Left lobe of liver (tissue), 2 donors: ENCODE data around the gene PRDM16. TPM values are rescaled to one million over a fixed set of nuclear protein-coding genes. Genes with fewer than 3 reads are reported as not detected.

ENCODE experiments used
- ATAC-seq: fragments of 200-7000 bp; cut with Tn5 transposase; one replicate; pipeline ENCODE4 v1.9.1; 2020; ENCODE audit warnings: mild to moderate bottlenecking, moderate library complexity
- DNase-seq: peaks from one replicate; pipeline ENCODE4 v3.0.0-alpha.2; 2020; ENCODE audit warnings: low spot score
- total RNA-seq: library from RNA; stranded (reverse); gene quantifications from one replicate; pipeline ENCODE4 v1.2.1, GENCODE V29; 2021
- donor health status: DM: no; HTN: no; CAD: no; lungs with moderate emphysema.
- donor health status: DM: no; HTN: yes; CAD: no.

Gene PRDM16
- total RNA-seq, 1 donor from 2014 or later, result 0.43 TPM

DNA sequence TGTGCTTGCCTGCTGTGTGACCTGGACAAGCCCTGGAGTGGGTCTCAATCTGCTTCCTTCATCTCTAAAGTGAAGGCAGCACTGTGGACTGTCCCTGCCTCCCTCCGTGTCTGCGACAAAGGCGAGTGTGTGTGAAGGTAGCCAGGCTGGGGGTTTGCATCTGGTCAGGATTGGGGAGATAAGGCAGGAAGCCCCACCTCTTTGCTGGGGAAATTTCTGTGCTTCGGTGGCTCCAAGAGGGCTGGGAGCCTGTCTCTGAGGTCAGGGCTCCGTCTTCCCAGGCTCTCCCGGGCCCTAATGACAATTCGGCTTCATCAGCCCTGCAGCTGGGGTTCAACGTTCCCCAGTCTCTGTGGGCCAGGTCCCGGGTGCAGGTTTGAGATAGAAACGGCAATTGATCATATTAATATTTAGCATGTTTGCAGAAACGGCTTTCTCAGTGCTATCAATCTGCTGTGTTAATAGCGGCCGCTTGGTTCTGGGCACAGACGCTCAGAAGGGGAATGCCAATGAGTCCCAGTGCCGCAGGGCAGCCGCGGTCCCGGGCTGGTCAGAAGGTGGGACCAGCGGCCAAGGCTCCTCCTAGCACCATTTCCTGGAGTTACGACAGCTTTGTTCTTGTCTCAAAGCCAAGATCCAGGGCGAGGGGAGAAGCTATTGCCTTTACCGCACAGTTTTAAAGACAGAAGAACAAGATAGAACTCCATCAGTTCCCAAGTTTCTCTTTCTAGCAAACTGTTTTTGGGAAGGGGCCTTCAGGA, 105.7 kb downstream of the PRDM16 start:
- ATAC-seq, result no peak
- DNase-seq, result no peak

DNA sequence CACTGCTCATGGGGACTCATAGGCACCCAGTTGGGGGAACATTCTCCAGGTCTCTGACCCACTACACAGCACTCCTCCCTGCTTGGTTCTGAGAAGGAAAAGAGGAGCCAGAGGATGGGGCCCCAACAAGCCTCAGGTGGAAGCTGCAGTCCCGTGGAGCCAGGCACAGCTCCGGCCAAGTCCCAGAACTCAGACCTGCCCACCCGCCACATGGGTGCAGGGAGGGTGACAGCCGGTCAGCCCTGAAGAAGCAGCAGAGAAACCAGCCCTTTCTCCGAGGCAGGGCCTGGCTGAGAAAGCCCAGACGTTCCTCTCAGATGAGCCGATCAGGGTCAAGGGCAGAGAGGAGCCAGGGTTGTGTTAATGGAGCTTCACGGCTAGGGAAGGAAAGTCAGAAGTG, 106.5 kb downstream of the PRDM16 start:
- ATAC-seq (no peak), DNase-seq (no peak)

DNA sequence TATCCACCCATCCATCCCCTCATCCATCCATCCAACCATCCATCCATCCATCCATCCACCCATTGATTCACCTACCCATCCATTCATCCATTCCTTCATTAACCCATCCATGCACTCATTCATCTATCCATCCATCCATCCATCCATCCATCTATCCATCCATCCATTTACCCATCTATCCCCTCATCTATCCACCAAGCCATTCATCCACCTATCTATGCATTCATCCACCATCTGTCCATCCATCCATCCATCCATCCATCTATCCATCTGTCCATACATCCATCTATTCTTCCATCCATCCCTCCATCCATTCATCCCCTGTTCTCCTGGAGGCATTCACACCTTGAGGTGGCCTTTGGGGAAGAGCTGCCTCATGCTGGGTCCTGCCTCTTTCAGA, 107.0 kb downstream of the PRDM16 start:
- no peak for DNase-seq
- no peak for ATAC-seq

DNA sequence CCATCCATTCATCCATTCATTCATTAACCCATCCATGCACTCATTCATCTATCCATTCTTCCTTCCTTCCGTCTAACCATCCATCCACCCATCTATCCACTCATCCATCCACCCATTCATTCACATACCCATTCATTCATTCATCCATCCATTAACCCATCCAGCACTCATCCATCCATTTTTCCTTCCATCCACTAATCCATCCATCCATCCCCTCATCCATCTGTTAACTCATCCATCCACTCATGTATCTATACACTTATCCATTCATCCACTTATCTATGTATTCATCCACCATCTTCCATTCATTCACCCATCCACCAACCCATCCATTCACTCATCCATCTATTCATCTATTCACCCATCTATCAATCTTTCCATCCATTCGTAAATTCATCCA, 107.8 kb downstream of the PRDM16 start:
- ATAC-seq (no peak), DNase-seq (no peak)

DNA sequence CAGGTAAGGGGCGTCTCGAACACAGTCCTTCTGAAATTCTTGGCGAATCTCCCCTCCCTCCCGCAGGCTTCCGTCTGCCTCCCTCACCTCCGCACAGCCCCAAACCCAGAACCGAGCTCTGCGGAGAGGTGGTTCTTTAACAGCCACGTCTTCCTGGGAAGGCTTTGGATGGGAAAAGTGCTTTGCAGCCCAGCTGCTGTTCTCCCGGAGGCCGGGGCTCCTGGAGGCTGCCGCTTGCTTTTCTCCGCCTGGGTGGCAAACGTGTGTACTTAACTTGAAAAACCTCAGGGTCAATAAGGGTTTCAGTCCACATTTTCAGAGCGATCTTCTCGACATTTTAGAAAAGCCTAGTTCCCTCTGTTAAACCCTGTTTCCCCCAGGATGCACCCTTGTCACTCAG, 109.3 kb downstream of the PRDM16 start:
- ATAC-seq, result no peak
- no peak for DNase-seq

DNA sequence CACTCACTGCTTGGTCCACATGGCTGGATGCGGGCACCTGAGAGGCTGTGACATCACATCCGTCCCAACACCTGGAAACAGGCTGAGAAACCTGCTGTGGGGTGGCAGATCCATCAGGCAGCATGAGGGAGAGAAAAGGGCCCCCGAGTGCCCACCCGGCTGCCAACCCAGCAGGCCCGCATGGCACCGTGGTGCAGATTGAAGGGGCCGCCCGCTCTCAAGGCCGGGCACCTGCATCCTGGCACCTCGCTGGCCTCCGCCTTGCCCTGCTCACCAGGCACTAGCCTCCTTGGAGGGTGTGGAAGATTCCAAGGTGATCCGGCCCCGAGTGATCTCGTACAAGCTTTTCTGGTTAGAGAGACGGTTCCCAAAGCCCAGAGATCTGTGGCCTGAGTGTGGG, 110.5 kb downstream of the PRDM16 start:
- ATAC-seq (no peak), DNase-seq (no peak)

DNA sequence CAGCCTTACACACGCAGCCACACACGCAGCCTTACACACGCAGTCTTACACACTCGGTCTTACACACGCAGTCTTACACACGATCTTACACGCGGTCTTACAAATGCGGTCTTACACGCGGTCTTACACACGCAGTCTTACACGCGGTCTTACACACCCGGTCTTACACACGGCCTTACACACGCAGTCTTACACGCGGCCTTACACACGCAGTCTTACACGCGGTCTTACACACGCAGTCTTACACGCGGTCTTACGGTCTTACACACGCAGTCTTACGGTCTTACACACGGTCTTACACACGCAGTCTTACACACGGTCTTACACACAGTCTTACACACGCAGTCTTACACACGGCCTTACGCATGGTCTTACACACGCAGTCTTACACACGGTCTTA, 111.9 kb downstream of the PRDM16 start:
- no peak for ATAC-seq
- no peak for DNase-seq

DNA sequence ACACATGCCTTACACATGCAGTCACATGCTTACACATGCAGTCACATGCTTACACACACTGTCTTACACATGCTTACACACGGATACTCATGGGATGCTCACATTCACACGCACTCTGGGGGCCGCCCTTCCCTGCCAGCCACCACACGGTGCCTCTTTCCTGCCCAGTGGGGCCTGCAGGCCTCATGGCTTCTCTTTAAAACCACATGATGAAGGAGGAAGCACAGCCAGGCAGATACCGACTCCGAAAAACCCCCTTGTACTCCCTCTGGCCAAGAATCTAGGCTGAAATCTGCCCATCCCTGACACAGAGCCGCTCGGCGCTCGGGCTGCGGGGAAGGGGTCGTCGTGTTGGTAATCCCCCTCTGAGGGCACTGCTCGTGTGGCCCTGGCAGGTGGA, 113.0 kb downstream of the PRDM16 start:
- no peak for DNase-seq
- no peak for ATAC-seq

DNA sequence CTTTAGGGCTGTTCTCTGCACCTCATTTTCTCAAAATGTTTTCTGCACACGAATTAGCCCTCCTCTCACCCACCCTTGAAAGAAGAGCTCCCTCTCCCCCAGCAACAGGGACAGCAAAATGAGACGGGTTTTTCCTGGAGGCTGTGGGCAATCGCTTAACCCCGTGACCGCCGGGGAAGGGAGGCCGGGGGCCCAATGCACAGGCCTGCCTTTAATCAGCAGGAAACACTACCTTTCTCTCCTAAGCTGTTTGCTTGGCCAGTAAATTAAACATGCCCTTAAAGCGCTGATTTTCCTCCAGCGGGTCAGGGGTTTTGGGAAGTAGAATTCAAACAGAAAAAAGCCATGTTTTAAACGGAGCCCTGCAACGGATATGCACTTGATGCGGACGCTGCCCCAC, 114.4 kb downstream of the PRDM16 start:
- DNase-seq (no peak), ATAC-seq (no peak)

DNA sequence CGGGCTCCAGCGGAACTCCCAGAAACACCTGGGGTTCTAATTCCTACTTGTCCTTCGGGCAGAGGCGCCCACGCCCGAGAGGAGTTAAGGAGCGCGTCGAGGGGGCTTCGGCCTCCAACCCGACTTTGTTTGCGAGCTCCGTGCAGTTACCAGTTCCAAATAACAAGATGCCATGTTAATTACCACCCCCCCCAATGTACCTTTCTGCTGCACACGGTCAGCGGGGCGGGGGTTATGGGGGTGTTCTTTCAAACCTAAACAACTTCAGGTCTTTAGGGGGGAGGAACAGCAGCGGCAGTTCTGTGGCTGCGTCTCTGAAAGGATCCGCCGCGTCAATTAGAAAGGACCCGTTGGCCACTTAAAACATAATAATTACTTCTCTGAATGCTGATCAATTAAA, 114.8 kb downstream of the PRDM16 start:
- DNase-seq (no peak), ATAC-seq (no peak)

DNA sequence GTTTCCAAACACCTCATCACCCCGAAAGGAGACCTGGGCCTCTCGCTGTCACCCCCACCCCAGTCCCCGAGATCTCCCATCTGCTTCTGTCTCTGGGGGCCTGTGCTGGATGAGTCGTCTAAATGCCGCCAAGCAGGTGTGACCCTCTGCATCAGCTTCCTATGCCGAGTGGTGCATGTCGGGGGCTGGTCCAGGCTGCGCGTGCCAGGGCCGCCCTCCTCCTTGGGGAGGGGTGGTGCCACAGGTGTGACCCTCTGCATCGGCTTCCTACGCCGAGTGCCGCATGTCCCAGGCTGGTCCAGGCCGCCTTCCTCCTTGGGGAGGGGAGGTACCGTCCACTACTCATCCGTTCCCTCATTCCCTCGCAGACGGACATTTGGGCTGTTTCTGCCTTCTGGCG, 115.7 kb downstream of the PRDM16 start:
- ATAC-seq, result no peak
- no peak for DNase-seq

DNA sequence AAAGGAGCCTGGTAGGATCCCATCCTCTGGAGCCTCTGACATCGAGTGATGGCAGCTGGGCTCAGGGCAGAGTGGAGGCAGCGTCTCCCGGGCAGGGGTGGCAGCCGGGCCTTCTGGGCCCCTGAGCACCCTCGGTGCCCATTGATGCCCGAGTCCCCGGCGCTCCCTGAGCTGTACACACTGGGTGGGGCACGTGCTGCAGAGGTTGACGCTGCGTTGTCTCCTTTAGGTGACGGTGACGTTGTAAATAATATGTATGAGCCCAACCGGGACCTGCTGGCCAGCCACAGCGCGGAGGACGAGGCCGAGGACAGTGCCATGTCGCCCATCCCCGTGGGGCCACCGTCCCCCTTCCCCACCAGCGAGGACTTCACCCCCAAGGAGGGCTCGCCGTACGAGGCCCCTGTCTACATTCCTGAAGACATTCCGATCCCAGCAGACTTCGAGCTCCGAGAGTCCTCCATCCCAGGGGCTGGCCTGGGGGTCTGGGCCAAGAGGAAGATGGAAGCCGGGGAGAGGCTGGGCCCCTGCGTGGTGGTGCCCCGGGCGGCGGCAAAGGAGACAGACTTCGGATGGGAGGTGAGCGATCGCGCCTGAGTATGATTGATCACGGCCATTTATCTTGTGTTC, 117.0 kb downstream of the PRDM16 start:
- ATAC-seq, result no peak
- DNase-seq, result no peak

DNA sequence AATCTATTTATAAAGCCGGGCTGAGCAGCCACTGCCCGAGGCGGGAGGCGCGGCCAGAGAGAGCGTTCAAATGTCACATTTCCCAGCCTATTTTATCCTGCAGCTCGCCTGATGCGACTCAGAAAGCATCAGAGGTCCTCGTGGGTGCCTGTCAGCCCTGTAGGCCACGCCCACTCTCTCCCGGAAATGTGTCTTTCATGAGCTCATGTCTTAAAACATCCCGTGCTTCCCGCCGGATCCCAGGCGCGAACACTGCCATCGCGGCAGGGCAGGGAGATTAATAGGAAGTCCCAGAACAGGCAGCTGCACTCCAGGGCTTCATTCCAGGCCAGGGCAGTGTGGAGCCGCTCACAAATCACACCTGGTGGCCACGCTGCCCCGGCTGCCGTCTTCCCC, 117.5 kb downstream of the PRDM16 start:
- DNase-seq (no peak), ATAC-seq (no peak)

DNA sequence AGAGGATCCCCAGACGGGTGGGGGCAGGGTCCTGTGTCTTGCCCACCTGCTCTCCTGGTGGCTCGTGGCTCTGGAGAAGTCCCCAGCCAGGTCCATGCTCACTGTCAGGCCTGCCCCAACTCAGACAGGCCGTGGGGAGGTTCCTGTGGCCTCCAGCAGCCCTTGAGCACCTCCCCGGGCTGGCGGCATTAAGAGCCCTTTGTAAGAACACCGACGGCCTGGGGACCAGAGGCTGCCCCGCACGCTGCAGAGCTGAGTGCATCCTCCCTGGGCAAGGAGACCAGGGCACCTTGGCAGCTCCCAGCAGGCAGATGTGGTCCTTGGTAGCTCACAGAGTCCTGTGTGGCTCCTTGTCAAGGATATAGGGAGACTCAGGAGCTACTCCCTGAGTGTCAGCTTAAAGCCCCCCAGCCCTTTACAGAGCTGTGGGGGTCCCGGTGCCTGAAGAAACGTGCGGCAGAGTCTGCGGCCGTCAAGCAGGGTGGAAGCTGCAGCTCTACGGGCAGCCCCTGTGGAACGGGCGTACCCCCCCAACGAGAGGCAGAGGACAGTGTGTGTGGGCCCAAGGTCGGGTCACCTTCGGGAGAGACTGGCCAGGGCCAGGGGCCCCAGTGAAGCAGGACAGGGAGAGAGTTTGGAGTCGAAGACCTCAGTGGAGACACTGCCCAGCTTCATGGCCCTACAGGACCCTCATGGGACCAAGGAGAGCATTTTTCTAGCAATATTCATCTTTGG, 118.6 kb downstream of the PRDM16 start:
- ATAC-seq, result no peak
- DNase-seq, result no peak

DNA sequence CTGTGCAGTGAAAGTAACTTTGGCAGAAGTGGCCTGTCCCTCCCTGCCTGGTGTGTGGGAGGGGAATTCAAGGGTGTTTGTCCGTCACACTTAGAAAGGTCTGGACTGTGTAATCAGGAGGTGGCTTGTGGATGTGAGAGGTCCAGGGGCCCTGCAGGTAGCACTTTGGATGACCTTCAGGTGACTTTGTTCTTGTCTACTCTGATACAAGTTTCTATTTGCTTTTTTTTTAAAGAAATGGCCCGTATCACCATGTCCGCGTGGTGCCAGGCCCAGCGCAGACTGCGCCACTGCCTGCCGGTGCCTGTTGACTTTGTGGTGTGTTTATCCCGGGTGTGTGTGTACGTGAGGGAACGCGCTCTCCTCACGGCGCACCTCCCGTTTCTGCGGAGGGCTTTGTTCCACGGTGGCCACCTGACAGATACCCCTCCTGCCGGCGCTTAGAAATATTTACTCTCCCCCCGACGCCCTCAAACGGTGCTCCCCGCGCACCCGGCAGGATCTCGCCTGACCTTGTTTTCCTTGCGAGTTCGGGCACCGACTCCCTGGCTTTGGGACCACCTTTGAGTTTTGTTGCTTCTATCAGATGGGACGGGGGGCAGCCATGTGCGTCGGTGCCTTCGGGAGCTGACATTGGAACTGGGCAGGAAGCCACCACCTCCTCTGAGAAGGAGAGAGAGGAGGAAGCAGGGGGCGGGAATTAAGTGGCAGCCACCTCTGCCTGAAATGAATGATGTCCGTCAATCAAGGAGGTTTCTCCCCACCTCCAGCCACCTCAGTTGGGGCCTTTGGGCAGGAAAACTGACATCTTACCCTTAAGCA, 119.4 kb downstream of the PRDM16 start:
- DNase-seq (no peak), ATAC-seq (no peak)

DNA sequence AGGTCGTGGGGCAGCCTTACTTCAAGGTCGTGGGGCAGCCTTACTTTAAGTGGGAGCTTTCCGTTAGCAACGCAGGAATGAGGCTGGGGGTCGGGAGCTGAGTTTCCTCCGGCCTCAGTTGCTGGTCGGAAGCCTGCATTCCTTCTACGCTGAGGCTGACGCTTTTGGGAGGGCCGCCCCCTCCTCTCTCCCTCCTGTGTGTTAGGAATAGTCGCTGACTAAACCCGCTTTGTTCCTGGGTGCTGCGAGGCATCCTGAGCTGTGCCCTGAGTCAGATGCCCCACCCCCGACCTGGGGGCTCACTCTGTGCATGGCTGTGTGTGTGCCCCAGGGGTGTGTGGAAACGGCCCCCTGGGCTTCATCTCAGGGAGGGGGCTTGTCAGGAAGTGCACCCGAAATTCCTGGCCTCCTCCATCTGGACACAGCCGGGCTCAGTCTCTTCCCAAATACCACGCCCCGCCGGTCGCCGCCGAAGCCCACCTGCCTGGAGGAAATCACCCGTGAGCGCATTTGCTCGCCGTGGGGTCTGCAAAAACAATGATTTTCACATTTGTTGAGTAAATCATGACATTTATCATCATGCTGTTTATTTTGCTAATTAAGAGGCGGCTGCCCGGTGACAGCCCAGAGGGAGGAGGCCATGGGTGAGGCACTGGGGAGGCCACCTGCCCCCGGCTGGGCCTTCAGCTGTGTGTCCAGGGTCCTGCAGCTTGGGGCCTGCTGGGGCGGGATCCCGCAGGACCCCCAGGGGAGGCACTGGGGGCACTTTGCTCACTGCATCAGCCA, 121.4 kb downstream of the PRDM16 start:
- ATAC-seq, result no peak
- DNase-seq, result no peak

DNA sequence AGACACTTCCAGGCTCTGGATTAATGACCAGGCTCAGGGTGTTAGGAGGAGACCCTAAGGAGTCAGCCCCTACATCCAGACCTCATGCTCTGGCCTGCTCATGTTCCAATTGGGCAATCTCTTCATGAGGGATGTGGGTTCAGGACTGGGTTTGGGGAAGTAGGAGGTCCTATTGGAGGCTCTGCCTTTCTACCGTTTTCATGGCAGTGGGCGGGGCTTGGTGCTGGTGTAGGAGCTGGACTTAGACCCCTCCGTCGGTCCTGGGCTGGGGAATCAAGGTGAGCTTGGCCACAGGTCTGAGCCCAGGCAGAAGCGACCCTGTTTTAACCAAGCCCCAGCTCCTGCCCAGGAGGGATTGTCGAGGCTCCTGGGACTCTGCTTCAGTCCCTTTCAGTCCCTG, 123.4 kb downstream of the PRDM16 start:
- no peak for ATAC-seq

DNA sequence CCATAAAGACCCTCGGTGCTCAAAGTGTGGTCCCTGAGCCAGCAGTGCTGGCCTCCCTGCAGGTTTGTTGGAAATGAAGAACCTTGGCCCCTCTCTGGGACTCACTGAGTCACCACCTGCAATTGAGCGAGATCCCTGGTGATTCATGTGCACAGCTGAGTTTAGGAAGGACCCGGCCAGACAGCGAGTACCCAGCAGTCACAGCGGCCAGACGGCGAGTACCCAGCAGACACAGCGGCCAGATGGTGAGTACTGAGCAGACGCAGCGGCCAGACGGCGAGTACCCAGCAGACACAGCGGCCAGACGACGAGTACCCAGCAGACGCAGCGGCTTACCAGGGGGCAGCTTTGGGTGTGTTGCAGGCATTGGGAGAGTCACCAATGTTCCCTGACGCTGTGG, 123.8 kb downstream of the PRDM16 start:
- DNase-seq, result no peak
- no peak for ATAC-seq

More for the DNA sequence above, 123.4 kb downstream of the PRDM16 start:
- DNase-seq, result no peak

DNA sequence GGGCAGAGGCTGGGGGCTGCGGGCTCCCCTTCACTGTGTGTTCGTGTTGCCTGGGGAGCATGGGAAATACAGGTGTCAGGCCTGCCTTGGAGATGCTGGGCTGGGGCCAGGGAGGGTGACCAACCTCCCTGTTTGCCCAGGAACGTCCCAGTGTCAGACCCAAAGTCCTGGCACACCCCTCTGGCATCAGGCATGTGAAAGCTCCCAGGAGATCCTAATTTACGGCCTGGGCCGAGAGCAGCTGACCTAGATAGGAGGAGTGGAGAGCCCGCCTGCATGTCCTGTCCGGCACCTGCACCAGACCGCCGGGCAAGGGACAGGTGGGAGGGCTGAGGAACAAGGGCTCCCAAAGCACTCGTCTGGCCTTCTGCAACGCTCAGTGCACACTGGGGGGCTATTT, 124.8 kb downstream of the PRDM16 start:
- DNase-seq (no peak), ATAC-seq (no peak)

DNA sequence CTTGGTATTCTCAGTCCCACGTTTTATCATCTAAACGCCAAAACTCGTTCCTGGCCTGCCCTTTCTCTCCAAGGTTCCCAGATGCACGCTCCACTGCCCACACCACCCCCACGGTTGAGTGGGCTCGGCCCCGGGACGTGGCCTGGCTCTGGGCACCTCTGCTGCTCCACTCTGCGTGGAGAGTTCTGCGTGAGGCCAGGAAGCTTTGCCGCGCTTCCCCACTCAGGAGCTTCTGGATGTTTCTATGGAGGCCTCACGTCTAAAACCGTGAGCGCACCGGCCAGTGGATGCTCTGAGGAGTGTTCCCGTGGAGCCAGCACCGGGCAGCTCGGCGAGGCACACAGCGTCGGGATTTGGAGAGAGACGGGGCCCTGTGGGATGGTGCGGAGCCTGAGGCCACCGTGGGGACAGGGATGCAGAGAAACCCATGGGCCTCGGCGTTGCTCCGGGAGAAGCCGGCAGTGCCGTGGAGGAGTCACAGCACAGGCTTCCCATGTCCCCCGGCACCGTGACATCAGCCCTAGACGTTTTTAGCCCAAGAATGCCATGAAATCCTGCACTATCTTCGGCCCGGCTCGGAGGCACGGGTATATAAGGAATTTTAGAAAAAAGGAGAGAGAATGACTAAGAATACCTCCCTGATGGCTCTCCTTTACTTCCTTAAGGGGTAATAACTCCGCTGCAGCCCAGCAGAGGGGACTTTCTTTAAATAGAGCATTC, 125.9 kb downstream of the PRDM16 start:
- ATAC-seq (no peak), DNase-seq (no peak)
